ENCODE data around the gene TECPR1.

GRCh38 chr7:98216941-98217622 lies 35.0 kb downstream of the TECPR1 start:
- TF ChIP-seq POLR2A (IDR thresholded peaks at IDR 0.05) = no peak
- TF ChIP-seq CTCF (IDR thresholded peaks at IDR 0.05) = no peak
